Adrenal gland (tissue), 5 donors: ENCODE measurements around the gene DIP2C.

ENCODE experiments used
- CTCF ChIP-seq, 6 experiments: fragments of 450-650 bp in 4 of 6; fragments of 200-600 bp in 2 of 6; sonication (generic) in 1 of 6; IDR thresholded peaks; 1 replicate in 5 of 6; 2 replicates in 1 of 6; pipeline versions ENCODE4 v1.5.1 to v1.8.0; 2016 to 2021; ENCODE audit warnings: antibody characterized with exemption in 6 of 6, mild to moderate bottlenecking in 2 of 6, moderate library complexity in 1 of 6
- POLR2A ChIP-seq, 2 donors: fragments of 450-650 bp; IDR thresholded peaks; one replicate each; pipeline ENCODE4 v1.6.1; 2017; ENCODE audit warnings: antibody characterized with exemption in 2 of 2, mild to moderate bottlenecking in 2 of 2, moderate library complexity in 1 of 2
- donor health status: DM: no; HTN: no; CAD: no.

GRCh38 chr10:323651-324293, 365.7 kb downstream of the DIP2C start:
- TF ChIP-seq CTCF (IDR thresholded peaks at IDR 0.05) (no peak), POLR2A (IDR thresholded peaks at IDR 0.05) (no peak)
